Karpas-422 (cell line): ENCODE data around the gene TEX53. TPM values are rescaled to one million over a fixed set of nuclear protein-coding genes. Genes with fewer than 3 reads are reported as not detected.
A peak's percentile ranks its signal among the peaks of the same experiment; 100 is the strongest.

Source experiments
- DNase-seq: peaks from one replicate; pipeline ENCODE4 v3.0.0-alpha.2; 2015
- H2AFZ ChIP-seq: fragments of 200-600 bp; sonication (generic); 2 replicates; pipeline ENCODE4 v1.6.1; 2014; ENCODE audit warnings: antibody characterized with exemption, low read length, mixed read lengths
- H3K27ac ChIP-seq: fragments of 200-600 bp; sonication (generic); 2 replicates; pipeline ENCODE4 v1.5.1; 2014; ENCODE audit warnings: mild to moderate bottlenecking, low read length, moderate library complexity
- H3K27me3 ChIP-seq: fragments of 200-600 bp; sonication (generic); 2 replicates; pipeline ENCODE4 v1.6.1; 2014; ENCODE audit warnings: low read length, mixed read lengths
- H3K36me3 ChIP-seq: fragments of 200-600 bp; sonication (generic); 2 replicates; pipeline ENCODE4 v1.6.1; 2014; ENCODE audit warnings: low read length, mixed read lengths; ENCODE audit not compliant: insufficient read depth
- H3K4me1 ChIP-seq: fragments of 200-600 bp; sonication (generic); 2 replicates; pipeline ENCODE4 v1.6.1; 2014; ENCODE audit warnings: mild to moderate bottlenecking, low read length, mixed read lengths
- H3K4me2 ChIP-seq: fragments of 200-600 bp; sonication (generic); 2 replicates; pipeline ENCODE4 v1.6.1; 2014; ENCODE audit warnings: low read length, low read depth, mild to moderate bottlenecking; ENCODE audit not compliant: poor library complexity, severe bottlenecking
- H3K4me3 ChIP-seq: fragments of 200-600 bp; sonication (generic); 2 replicates; pipeline ENCODE4 v1.5.1; 2014; ENCODE audit warnings: mild to moderate bottlenecking, antibody characterized with exemption, low read length, mixed read lengths
- H3K79me2 ChIP-seq: fragments of 200-600 bp; sonication (generic); 2 replicates; pipeline ENCODE4 v1.6.1; 2014; ENCODE audit warnings: mild to moderate bottlenecking, low read length, mixed read lengths
- H3K9ac ChIP-seq: fragments of 200-600 bp; sonication (generic); 2 replicates; pipeline ENCODE4 v1.6.0; 2014; ENCODE audit warnings: low read length
- H3K9me2 ChIP-seq: fragments of 200-600 bp; sonication (generic), shearing (Covaris generic); replicated peaks from 2 replicates; pipeline ENCODE4 v1.6.0; 2014; ENCODE audit warnings: mild to moderate bottlenecking, low read length, moderate library complexity; ENCODE audit not compliant: insufficient read depth
- H3K9me3 ChIP-seq: fragments of 300-700, 200-600 bp; sonication (generic); 2 replicates; pipeline ENCODE4 v1.6.1; 2014; ENCODE audit warnings: low read length, mixed read lengths
- H4K20me1 ChIP-seq: fragments of 200-600 bp; sonication (generic); 2 replicates; pipeline ENCODE4 v1.6.1; 2014; ENCODE audit warnings: mild to moderate bottlenecking, antibody characterized with exemption, low read length, low read depth; ENCODE audit not compliant: insufficient read depth
- total RNA-seq: library from RNA; depleted of rRNA; stranded (reverse); fragments of >200 nt; shearing (Covaris generic); gene quantifications from 2 replicates; pipeline ENCODE4 v1.2.3, GENCODE V29; 2014; ENCODE audit warnings: low replicate concordance

The TEX53 gene
- total RNA-seq, 1 experiment from 2014 or later = not detected

DNA sequence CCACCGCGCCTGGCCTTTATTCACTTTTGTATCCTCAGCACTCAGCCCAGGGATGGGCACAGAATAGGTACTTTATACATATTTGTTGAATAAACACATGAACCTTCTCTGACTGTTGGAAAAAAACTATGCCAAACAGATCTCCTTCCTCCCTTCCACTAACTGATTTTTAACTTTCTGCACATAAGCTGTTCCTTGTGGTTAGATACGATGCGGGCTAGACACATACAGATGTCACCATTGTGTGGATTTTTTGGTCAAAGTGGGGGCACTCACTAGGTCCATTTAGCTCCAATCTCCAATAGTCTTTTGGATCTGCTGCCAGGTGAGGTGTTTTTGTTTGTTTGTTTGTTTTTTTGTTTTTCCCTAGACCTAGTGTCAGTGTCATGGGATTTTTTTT is 19.3 kb upstream of the TEX53 start:
- Histone ChIP-seq H3K4me3 (no peak overlapping the region), H4K20me1 (no peaks in the 10 kb centered on the region), H3K4me1 (peaks cover 16% of the 10 kb centered on the region), H3K4me2 (no peak overlapping the region), H3K27me3 (peaks cover 2% of the 10 kb centered on the region; the same call in 1 of the 2 replicates), H3K79me2 (no peaks in the 10 kb centered on the region), H3K9me2 (no peaks in the 10 kb centered on the region), H3K36me3 (no peaks in the 10 kb centered on the region), H2AFZ (no peak overlapping the region), H3K27ac (no peak overlapping the region), H3K9me3 (no peaks in the 10 kb centered on the region), H3K9ac (no peak overlapping the region)
- no peak for DNase-seq

DNA sequence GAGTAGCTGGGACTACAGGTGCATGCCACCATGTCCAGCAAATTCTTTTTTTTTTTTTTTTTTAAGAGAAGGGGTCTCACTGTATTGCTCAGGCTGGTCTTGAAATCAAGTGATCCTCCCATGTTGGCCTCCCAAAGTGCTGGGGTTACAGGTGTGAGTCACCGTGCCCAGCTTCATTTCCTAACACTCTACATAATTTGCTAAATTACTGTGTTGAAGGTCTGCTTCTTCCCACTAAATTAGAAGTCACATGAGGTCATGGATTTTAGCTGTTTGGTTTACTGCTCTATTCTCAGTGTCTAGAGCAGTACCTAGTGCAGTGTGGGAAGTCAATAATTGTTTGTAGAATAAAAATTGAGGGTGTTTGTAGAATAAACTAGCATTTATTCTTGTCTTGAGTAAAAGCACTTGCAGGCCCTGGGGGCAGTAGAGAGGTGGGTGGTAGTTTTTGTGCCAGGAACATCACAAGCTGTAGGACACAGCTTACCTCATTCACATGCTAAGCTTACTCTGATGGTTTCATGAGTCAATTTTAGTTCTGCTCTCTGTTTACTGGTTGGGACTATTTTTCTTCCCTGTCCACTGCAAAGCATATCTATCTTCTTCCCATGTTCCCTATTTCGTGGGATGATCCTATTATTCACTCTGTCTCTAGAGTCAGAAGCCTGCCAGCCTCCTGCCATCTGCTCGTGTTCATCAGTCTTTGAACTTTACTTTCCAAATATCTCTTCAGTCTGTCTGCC is 17.4 kb upstream of the TEX53 start:
- no peak overlapping the region for H2AFZ ChIP-seq
- H3K27me3 ChIP-seq = peaks cover 2% of the 10 kb centered on the region; the same call in 1 of the 2 replicates
- H3K4me2 ChIP-seq = no peak overlapping the region
- no peaks in the 10 kb centered on the region for H3K36me3 ChIP-seq
- no peak overlapping the region for H3K9ac ChIP-seq
- H3K4me3 ChIP-seq = no peak overlapping the region
- no peak for DNase-seq
- H3K9me3 ChIP-seq = no peaks in the 10 kb centered on the region
- H4K20me1 ChIP-seq = no peaks in the 10 kb centered on the region
- no peaks in the 10 kb centered on the region for H3K79me2 ChIP-seq
- no peak overlapping the region for H3K27ac ChIP-seq
- H3K9me2 ChIP-seq = no peaks in the 10 kb centered on the region
- peaks cover 19% of the 10 kb centered on the region for H3K4me1 ChIP-seq

DNA sequence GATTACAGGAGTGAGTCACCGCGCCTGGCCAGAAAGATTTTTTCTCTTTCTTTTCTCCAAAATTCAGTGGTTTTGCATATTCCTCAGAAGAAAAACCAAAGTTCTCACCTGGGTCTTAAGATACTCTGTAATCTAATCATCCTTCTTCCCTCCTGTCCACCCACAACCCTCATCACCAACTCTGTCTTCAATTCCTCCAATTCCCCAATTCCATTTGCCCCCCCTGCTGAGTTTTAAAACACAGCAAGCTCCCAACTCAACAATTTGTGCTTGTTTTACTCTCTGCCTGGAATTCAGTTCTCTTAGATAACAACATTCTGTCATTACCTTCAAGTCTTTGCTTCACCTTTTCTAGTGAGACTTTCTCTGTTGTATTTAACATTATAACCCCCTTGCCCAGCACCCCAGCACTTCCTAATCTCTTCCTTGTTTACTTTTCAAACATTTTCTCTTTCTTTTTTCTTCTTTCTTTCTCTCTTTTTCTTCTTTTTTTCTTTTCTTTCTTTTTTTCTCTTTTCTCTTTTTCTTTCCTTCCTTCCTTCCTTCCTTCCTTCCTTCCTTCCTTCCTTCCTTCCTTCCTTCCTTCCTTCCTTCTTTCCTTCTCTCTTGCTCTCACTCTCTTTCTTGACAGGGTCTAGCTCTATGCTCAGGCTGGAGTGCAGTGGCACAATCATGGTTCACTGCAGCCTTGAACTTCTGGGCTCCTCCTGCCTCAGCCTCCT is 16.6 kb upstream of the TEX53 start:
- Histone ChIP-seq H3K4me3 (no peak overlapping the region), H4K20me1 (no peaks in the 10 kb centered on the region), H3K27me3 (peaks cover 2% of the 10 kb centered on the region; the same call in 1 of the 2 replicates), H3K9me3 (no peaks in the 10 kb centered on the region), H3K79me2 (no peaks in the 10 kb centered on the region), H2AFZ (no peak overlapping the region), H3K36me3 (no peaks in the 10 kb centered on the region), H3K4me2 (no peak overlapping the region), H3K27ac (no peak overlapping the region), H3K9ac (no peak overlapping the region), H3K9me2 (no peaks in the 10 kb centered on the region), H3K4me1 (peaks cover 17% of the 10 kb centered on the region)
- DNase-seq = no peak

DNA sequence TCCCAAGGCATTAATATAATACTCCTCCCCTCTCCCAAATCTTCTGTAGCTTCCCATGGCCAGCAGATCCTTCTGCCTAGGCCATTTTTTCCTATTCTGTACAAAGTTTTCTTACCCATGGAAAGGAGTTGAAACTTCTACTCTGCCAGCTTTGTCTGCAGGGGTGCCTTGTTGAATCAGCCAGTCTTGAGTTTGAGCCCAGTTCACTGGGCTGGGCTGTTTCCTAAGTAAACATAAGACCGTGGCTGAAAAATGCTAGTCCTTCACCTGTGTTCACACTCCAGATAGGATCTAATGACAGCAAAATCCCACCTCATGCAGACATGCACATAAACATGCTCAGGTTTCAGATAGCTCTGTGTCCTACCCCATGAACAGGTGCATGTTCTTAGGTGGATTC is 14.0 kb upstream of the TEX53 start:
- no peak overlapping the region for H3K27ac ChIP-seq
- no peaks in the 10 kb centered on the region for H3K36me3 ChIP-seq
- H3K9me3 ChIP-seq = no peaks in the 10 kb centered on the region
- H3K9ac ChIP-seq = no peak overlapping the region
- no peak for DNase-seq
- no peak overlapping the region for H2AFZ ChIP-seq
- peaks cover 11% of the 10 kb centered on the region for H3K4me1 ChIP-seq
- no peak overlapping the region for H3K4me2 ChIP-seq
- no peak overlapping the region for H3K4me3 ChIP-seq
- peaks cover 2% of the 10 kb centered on the region; the same call in 1 of the 2 replicates for H3K27me3 ChIP-seq
- no peaks in the 10 kb centered on the region for H3K9me2 ChIP-seq
- H4K20me1 ChIP-seq = no peaks in the 10 kb centered on the region
- H3K79me2 ChIP-seq = no peaks in the 10 kb centered on the region

DNA sequence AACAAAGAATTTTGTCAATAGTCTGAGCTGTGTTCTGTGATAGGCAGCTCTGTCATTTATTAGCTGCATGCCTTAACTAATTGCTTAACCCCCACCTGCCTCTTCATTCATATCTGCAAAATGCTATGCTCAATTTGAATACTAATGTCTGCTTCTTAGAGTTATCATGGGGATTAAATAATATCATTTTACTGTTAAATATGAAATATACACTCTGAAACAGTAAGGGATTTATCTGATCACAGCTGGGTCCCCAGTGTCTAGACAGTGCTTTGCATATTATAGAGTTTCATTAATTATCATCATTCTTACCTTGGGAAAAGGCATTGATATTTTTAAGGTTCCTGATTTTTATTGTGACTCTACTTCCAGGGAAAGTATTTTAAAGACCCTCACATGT is 12.4 kb upstream of the TEX53 start:
- Histone ChIP-seq H3K9ac (no peak overlapping the region), H3K27me3 (no peaks in the 10 kb centered on the region), H3K27ac (no peak overlapping the region), H3K36me3 (no peaks in the 10 kb centered on the region), H4K20me1 (no peaks in the 10 kb centered on the region), H3K4me2 (peak overlapping the region; percentile 31), H2AFZ (no peak overlapping the region), H3K9me3 (no peaks in the 10 kb centered on the region), H3K9me2 (no peaks in the 10 kb centered on the region), H3K4me3 (no peak overlapping the region), H3K79me2 (no peaks in the 10 kb centered on the region), H3K4me1 (peaks cover 11% of the 10 kb centered on the region)
- no peak for DNase-seq

DNA sequence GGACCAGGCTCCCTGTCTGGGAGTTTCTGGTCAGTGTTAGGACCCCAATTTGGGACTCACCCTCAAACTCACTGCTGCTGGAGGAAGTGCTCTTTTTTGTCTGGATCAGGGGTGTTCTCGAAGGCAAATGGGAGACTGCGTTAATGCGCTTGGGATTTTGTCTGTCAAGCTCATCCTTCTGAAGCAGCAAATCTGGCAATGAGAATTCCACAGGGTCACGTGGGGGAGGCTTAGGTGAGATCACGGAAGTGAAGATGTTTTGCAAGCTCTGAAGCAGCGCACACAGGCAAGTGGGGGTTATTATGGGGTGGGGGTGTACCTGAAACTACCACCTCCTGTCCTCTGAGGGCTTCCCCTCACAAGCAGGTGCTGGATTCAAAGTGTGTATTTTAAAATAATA is 10.5 kb upstream of the TEX53 start:
- no peaks in the 10 kb centered on the region for H3K27me3 ChIP-seq
- no peak overlapping the region for H3K27ac ChIP-seq
- no peak overlapping the region for H3K9ac ChIP-seq
- DNase-seq = no peak
- no peak overlapping the region for H3K4me3 ChIP-seq
- H4K20me1 ChIP-seq = no peaks in the 10 kb centered on the region
- no peaks in the 10 kb centered on the region for H3K9me2 ChIP-seq
- no peak overlapping the region for H2AFZ ChIP-seq
- H3K36me3 ChIP-seq = no peaks in the 10 kb centered on the region
- peaks cover 11% of the 10 kb centered on the region for H3K4me1 ChIP-seq
- H3K79me2 ChIP-seq = no peaks in the 10 kb centered on the region
- H3K9me3 ChIP-seq = no peaks in the 10 kb centered on the region
- no peak overlapping the region for H3K4me2 ChIP-seq

DNA sequence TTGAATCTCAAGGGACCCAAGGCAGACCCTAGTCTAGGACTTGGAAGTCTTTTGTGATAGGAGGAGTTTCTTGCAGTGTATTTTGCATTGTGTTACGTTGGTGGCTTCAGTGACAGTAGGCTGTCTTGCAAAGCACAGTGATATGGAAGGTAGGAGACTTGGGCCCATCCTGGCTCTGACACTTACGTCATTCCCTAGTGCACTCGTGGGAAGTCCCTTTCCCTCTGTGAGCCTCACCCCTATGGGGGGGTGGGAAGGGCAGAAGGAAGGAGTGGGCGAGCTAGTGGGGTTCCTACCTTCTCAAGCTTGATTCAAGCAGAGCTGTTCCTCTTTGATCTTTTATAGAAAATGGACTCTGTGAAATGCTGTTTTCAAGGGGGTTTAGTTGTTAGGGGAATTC is 9.2 kb upstream of the TEX53 start:
- Histone ChIP-seq H3K27ac (no peak overlapping the region), H4K20me1 (no peaks in the 10 kb centered on the region), H3K27me3 (no peaks in the 10 kb centered on the region), H3K9me2 (no peaks in the 10 kb centered on the region), H3K4me3 (no peak overlapping the region), H3K4me2 (no peak overlapping the region), H2AFZ (no peak overlapping the region), H3K9me3 (no peaks in the 10 kb centered on the region), H3K9ac (no peak overlapping the region), H3K79me2 (no peaks in the 10 kb centered on the region), H3K36me3 (no peaks in the 10 kb centered on the region), H3K4me1 (peaks cover 11% of the 10 kb centered on the region)
- no peak for DNase-seq

DNA sequence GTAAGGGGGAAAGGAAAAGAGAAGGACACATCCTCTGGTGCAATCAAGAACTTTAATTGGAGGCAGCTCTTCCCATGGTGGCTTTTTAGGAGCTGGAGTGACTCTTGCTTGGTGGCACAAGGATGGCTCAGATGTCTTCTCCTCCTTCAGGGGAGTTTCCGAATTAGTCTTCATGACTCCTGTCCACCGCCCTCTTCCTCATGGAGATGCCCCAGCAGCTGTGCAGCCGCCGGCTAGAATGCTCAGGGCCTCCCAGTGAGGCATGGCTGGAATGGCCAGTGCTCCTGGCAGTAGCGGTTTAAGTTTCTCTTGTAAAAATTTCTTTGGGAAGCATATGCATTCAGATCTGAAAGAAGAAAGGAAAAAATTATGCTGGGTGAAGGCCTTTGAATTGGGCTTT is 8.8 kb upstream of the TEX53 start:
- no peak for DNase-seq
- Histone ChIP-seq H3K27me3 (no peaks in the 10 kb centered on the region), H3K9me3 (no peaks in the 10 kb centered on the region), H3K4me2 (no peak overlapping the region), H3K36me3 (no peaks in the 10 kb centered on the region), H3K9ac (no peak overlapping the region), H3K9me2 (no peaks in the 10 kb centered on the region), H4K20me1 (no peaks in the 10 kb centered on the region), H2AFZ (no peak overlapping the region), H3K27ac (no peak overlapping the region), H3K4me3 (no peak overlapping the region), H3K4me1 (peaks cover 11% of the 10 kb centered on the region), H3K79me2 (no peaks in the 10 kb centered on the region)
